Measurements from ENCODE around the gene OTUD5.
"Not testable (repeated sequence)": the region's sequence is repeated elsewhere in the genome, so short reads cannot be mapped to it uniquely, and the experiment has no call there.

OTUD5 gene

GRCh38 chrX:48883729-48884128 lies 73.7 kb downstream of the OTUD5 start:
- no peak for DNase-seq

GRCh38 chrX:48876944-48877343 lies 80.5 kb downstream of the OTUD5 start:
- DNase-seq, result not testable (repeated sequence)
